Amniotic epithelial cell (primary cell): Measurements from ENCODE around the gene FOXR1.
"Not testable (repeated sequence)": the region's sequence is repeated elsewhere in the genome, so short reads cannot be mapped to it uniquely, and the experiment has no call there.

Experiments
- DNase-seq: peaks from one replicate; pipeline ENCODE4 v3.0.0-alpha.2; 2010; ENCODE audit warnings: low read depth

FOXR1 gene

GRCh38 chr11:118947091-118947490 is 24.5 kb upstream of the FOXR1 start:
- no peak for DNase-seq

- no peak for DNase-seq
Measured at GRCh38 chr11:118948000-118948399, 23.6 kb upstream of the FOXR1 start.

- peak; percentile 46 for DNase-seq
Measured at GRCh38 chr11:118953265-118953664, 18.3 kb upstream of the FOXR1 start.

GRCh38 chr11:118953976-118954375 is 17.6 kb upstream of the FOXR1 start:
- DNase-seq = not testable (repeated sequence)

GRCh38 chr11:118956094-118956846 is 15.3 kb upstream of the FOXR1 start, which contains the start of gene UPK2:
Gene UPK2 (plus strand): TSS chr11:118956298. CDS start chr11:118956351, 53 bp downstream.
- DNase-seq = peak; percentile 64

GRCh38 chr11:118956847-118957469 is 14.6 kb upstream of the FOXR1 start:
- DNase-seq = no peak

DNA sequence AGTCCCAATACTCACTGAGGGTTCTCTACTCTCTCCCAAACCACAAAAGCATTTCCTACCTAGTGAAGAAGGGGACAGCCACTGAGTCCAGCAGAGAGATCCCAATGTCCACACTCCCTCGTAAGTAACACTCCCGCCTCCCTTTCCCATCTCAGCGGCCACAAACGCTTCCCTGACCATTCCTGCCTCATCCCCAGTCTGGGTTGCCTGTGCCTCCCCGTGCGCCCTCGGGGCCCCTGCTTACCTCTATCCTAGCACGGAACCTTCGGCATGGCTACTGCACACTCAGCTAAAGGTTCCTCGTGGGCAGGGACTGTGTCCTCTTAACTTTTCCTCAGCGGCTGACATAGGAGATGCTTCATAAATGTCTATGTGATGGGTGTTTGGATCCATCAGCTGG is 14.0 kb upstream of the FOXR1 start:
- no peak for DNase-seq

DNA sequence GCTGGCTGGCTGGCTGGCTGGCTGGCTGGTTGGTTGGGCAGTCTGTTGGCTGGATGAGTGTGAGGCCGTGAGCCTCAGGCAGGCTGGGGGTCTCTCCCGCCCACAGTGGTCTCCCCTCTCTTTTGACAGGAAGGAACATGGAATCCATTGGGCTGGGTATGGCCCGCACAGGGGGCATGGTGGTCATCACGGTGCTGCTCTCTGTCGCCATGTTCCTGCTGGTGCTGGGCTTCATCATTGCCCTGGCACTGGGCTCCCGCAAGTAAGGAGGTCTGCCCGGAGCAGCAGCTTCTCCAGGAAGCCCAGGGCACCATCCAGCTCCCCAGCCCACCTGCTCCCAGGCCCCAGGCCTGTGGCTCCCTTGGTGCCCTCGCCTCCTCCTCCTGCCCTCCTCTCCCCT is 13.6 kb upstream of the FOXR1 start:
- no peak for DNase-seq

GRCh38 chr11:118958577-118958976 is 13.0 kb upstream of the FOXR1 start:
- DNase-seq = no peak

DNA sequence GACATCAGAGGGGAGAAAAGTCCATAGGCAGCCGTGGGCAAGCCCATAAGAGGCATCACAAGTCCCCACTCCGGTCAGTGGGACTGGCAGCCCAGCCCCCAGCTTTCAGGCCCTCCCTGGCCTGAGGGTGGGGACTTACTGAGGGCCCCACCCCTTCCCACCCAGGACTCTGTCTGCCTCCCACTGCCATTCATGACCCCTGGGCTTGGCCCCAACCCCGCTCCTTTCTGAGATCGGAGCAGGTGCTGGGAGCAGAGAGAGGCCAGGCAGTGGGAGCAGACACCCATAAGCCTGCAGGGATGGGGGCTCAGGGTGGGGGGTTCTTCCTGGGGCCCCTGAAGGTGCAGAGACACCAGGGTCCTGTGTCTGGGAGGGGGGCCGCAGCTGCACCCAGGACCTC is 10.4 kb upstream of the FOXR1 start:
- no peak for DNase-seq

DNA sequence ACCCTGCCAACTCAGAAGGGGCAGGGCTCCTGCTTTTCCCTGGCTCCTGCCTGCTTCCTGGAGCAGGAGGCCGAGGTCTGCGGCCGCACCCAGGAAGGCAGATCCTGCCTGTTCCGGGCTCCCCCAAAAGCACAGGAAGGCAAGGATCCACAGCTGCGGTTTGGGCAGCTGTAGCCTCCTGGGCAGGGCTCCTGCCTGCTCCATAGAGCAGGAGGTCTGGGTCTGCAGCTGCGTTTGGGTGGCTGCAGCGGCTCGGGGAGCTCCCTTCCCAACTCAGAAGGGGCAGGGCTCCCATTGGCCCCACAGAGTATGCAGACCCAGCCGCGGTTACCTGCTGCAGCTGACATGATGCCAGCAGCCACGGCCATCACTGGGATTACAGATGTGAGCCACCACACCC is 10.0 kb upstream of the FOXR1 start:
- DNase-seq = no peak

GRCh38 chr11:118969508-118969907 is 2.1 kb upstream of the FOXR1 start:
- DNase-seq = not testable (repeated sequence)

GRCh38 chr11:118973985-118974384 is 2.4 kb downstream of the FOXR1 start:
- no peak for DNase-seq

- DNase-seq = peak; percentile 21
Measured at GRCh38 chr11:118975771-118976709, 4.5 kb downstream of the FOXR1 start.

DNA sequence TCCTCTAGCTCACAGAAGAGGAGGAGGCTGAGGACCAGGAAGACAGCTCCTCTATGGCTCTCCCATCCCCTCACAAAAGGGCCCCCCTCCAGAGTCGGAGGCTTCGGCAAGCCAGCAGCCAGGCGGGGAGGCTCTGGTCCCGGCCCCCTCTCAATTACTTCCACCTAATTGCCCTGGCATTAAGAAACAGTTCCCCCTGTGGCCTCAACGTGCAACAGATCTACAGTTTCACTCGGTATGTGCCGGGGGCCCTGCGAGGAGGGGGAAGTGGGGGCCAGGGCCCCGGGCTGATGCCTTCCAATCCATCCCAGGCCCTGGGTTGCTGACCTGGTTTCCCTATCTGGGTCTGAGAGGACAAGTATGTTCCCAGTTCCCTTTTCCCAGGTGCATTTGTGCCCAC is 7.9 kb downstream of the FOXR1 start:
- DNase-seq = no peak

- peak; percentile 38 for DNase-seq
Measured at GRCh38 chr11:118980191-118980881, 8.8 kb downstream of the FOXR1 start.

DNA sequence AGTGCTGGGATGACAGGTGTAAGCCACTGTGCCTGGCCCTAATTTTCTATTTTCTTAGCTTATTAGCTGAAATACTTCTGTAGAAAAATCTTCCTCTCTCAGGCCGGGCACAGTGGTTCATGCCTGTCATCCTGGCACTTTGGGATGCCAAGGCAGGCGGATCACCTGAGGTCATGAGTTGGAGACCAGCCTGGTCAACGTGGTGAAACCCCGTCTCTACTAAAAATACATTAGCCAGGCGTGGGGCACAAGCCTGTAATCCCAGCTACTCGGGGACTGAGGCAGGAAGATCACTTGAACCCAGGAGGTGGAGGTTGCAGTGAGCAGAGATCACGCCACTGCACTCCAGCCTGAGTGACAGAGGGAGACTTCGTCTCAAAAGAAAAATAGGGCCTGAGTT is 12.8 kb downstream of the FOXR1 start:
- DNase-seq = not testable (repeated sequence)

DNA sequence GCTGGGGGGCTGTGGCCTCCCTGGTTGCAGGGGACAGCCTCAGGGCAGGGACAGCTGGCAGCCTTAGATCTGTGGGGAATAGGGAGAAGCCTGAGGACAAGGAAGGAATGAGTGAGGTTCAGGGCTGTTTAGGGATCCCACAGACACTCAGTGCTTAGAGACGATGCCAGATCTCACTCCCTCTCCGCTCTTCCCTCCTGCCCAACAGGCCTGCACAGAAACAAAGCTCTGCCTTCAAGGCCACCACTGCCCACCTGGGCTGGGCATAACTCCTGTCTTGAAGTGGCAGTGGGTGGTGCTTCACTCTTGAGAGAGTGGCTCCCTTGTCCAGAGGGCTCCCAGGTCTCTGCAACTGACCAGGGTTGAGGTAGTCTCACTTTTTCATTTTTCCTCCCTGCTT is 13.3 kb downstream of the FOXR1 start:
- no peak for DNase-seq

GRCh38 chr11:118988280-118988679 is 16.7 kb downstream of the FOXR1 start:
- DNase-seq = no peak

- DNase-seq = not testable (repeated sequence)
Measured at GRCh38 chr11:118991486-118992038, 20.0 kb downstream of the FOXR1 start.

DNA sequence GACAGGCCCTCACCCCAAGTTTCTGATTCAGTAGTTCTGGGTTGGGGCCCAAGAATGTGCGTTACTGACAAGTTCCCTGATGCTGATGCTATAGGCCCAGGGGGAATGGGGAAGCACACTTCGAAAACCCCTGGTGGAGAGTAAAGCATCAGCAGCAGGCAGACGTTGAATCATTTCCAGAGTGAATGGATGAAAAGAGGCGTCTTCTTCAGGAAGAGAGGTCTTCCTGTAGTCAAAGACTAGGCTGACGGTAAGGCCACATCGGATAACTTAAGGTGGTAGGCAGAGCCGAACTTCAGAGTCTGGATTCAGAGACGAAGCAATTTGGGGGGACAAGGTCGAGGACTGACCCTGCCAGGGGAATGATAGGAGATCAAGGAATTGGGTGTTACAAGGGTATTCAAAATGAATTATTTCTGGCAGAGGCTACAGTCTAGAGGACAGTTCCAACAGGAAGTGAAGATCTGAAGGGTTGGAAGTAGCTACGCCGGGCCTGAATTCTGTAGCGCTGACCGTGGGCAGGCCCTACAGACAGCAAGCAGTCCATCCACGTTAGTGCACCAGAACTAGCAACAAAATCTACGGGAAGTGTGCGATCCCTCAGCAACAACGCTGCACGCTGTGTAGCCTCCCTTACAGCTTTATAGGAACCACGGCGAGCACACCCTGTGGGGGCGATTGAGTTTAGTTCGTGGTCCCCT is 25.5 kb downstream of the FOXR1 start:
- DNase-seq = no peak
